WTC11 (cell line): Measurements from ENCODE around the gene TBC1D14. TPM values are rescaled to one million over a fixed set of nuclear protein-coding genes. Genes with fewer than 3 reads are reported as not detected.
A peak's percentile ranks its signal among the peaks of the same experiment; 100 is the strongest.

Experiments used
- ATAC-seq: fragments of 200-7000 bp; cut with Tn5 transposase; 2 replicates; pipeline ENCODE4 v1.10.0; 2021; ENCODE audit warnings: mild to moderate bottlenecking, moderate library complexity
- CTCF ChIA-PET: fragments of 300-600 bp; sonication (Branson Sonifier 250); formaldehyde crosslinking; loops from one replicate; lab custom pipeline; 2021; ENCODE audit warnings: antibody characterized with exemption; lab: Charles Lee
- POLR2A ChIA-PET: fragments of 350-600 bp; sonication (Branson Sonifier 250); formaldehyde crosslinking; loops from one replicate; lab custom pipeline; 2021; ENCODE audit warnings: antibody characterized with exemption; lab: Charles Lee
- DNase-seq: peaks from one replicate; pipeline ENCODE4 v3.0.0; 2021; ENCODE audit warnings: low spot score
- H3K27ac Mint-ChIP-seq: 2 replicates; pipeline ENCODE4 v1.8.0; 2021; ENCODE audit warnings: mixed read lengths
- H3K27me3 Mint-ChIP-seq: 2 replicates; pipeline ENCODE4 v1.8.0; 2021; ENCODE audit warnings: low read depth, mild to moderate bottlenecking, moderate library complexity, mixed read lengths
- H3K36me3 Mint-ChIP-seq: 2 replicates; pipeline ENCODE4 v1.8.0; 2021; ENCODE audit warnings: mixed read lengths
- H3K4me1 Mint-ChIP-seq: 2 replicates; pipeline ENCODE4 v1.8.0; 2022; ENCODE audit warnings: mixed read lengths
- H3K4me3 Mint-ChIP-seq: 2 replicates; pipeline ENCODE4 v1.8.0; 2021; ENCODE audit warnings: mild to moderate bottlenecking, moderate library complexity, mixed read lengths
- H3K9me3 Mint-ChIP-seq: 2 replicates; pipeline ENCODE4 v1.8.0; 2021; ENCODE audit warnings: mixed read lengths
- CREM ChIP-seq: sonication (generic); formaldehyde crosslinking; IDR thresholded peaks from 2 replicates; pipeline ENCODE4 v1.8.1; 2022; ENCODE audit warnings: mild to moderate bottlenecking, missing genetic modification reagents, moderate library complexity
- EMX1 ChIP-seq: fragments of 250-450 bp; sonication (Bioruptor Pico); IDR thresholded peaks from 2 replicates; pipeline ENCODE4 v1.8.0; 2021; ENCODE audit warnings: mild to moderate bottlenecking
- FOXK1 ChIP-seq: sonication (generic); formaldehyde crosslinking; IDR thresholded peaks from 2 replicates; pipeline ENCODE4 v1.8.0; 2022; ENCODE audit warnings: mild to moderate bottlenecking, moderate library complexity, missing genetic modification reagents
- NR1H2 ChIP-seq: sonication (generic); formaldehyde crosslinking; IDR thresholded peaks from 2 replicates; pipeline ENCODE4 v1.9.0; 2021; ENCODE audit warnings: mild to moderate bottlenecking, moderate library complexity, missing genetic modification reagents
- NR2C2 ChIP-seq: sonication (generic); formaldehyde crosslinking; IDR thresholded peaks from 2 replicates; pipeline ENCODE4 v1.8.0; 2022; ENCODE audit warnings: mild to moderate bottlenecking, missing genetic modification reagents
- OVOL2 ChIP-seq: fragments of 250-450 bp; sonication (Bioruptor Pico); IDR thresholded peaks from 2 replicates; pipeline ENCODE4 v1.9.0; 2021; ENCODE audit warnings: mild to moderate bottlenecking, borderline replicate concordance
- RELA ChIP-seq: sonication (generic); formaldehyde crosslinking; IDR thresholded peaks from 2 replicates; pipeline ENCODE4 v1.8.1; 2022; ENCODE audit warnings: missing genetic modification reagents, mild to moderate bottlenecking, borderline replicate concordance
- SMAD4 ChIP-seq: sonication (generic); formaldehyde crosslinking; IDR thresholded peaks from 2 replicates; pipeline ENCODE4 v1.8.0; 2022; ENCODE audit warnings: mild to moderate bottlenecking, missing genetic modification reagents
- TEAD4 ChIP-seq: sonication (generic); formaldehyde crosslinking; IDR thresholded peaks from 2 replicates; pipeline ENCODE4 v1.8.0; 2022; ENCODE audit warnings: mild to moderate bottlenecking, missing genetic modification reagents
- ZNF121 ChIP-seq: sonication (generic); formaldehyde crosslinking; IDR thresholded peaks from 2 replicates; pipeline ENCODE4 v1.8.0; 2023; ENCODE audit warnings: missing genetic modification reagents
- ZNF263 ChIP-seq: sonication (generic); formaldehyde crosslinking; IDR thresholded peaks from 2 replicates; pipeline ENCODE4 v1.8.1; 2022; ENCODE audit warnings: low read depth, mild to moderate bottlenecking, moderate library complexity, missing genetic modification reagents
- ZNF317 ChIP-seq: sonication (generic); formaldehyde crosslinking; IDR thresholded peaks from 2 replicates; pipeline ENCODE4 v1.8.1; 2023; ENCODE audit warnings: low read depth, mild to moderate bottlenecking, moderate library complexity, missing genetic modification reagents, borderline replicate concordance
- ZNF396 ChIP-seq: fragments of 250-450 bp; sonication (Bioruptor Pico); IDR thresholded peaks from 2 replicates; pipeline ENCODE4 v1.8.0; 2021; ENCODE audit warnings: mild to moderate bottlenecking, moderate library complexity, borderline replicate concordance
- total RNA-seq: library from RNA; stranded (reverse); gene quantifications from 3 replicates; pipeline ENCODE4 v1.2.3, GENCODE V29; 2021
- TF ChIP-seq, protein P1 (sequence below): sonication (generic); formaldehyde crosslinking; IDR thresholded peaks from 2 replicates; pipeline ENCODE4 v1.8.0; 2022; ENCODE audit warnings: mild to moderate bottlenecking, missing genetic modification reagents
- TF ChIP-seq, protein P2 (sequence below): fragments of 250-450 bp; sonication (Bioruptor Pico); IDR thresholded peaks from 2 replicates; pipeline ENCODE4 v1.9.0; 2021; ENCODE audit warnings: mild to moderate bottlenecking, borderline replicate concordance
- TF ChIP-seq, protein P3 (sequence below): fragments of 250-450 bp; sonication (Bioruptor Pico); IDR thresholded peaks from 2 replicates; pipeline ENCODE4 v2.1.2; 2022; ENCODE audit warnings: mild to moderate bottlenecking, moderate library complexity
- TF ChIP-seq, protein P4 (sequence below): sonication (generic); formaldehyde crosslinking; IDR thresholded peaks from 2 replicates; pipeline ENCODE4 v1.8.1; 2022; ENCODE audit warnings: mild to moderate bottlenecking, moderate library complexity, missing genetic modification reagents

Gene TBC1D14
- total RNA-seq, 1 experiment from 2014 or later = 45.1 TPM

DNA sequence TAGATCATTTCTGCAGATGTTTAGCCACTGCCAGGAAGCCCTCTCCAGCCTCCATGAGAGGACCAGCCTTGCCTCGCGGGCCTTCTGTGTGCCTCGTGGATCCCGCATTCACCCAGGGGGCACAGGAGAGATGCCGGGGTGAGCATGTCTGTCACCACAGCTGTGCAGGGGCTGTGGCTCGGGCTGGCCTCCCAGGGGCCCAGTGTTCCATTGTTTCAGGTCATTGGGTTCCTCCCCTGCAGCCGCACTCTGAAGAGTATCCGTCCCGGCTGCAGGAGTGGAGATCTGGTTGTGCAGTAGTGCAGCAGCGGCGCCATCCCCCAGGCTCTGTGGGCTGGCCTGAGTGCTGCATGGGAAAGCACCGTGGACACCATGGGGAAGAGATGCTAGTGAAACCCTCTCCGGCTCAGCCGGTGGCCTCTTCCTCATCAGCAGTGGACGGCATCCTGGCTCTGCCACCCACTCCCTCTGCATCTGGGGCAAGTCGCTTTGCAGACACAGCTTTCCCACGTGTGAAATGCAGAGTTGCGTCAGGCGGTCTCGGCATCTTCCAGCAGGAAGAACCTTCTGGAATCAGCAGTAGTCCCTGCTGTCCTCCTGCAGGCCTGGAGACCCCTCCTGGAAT is 29.1 kb downstream of the TBC1D14 start (continued):
- TF ChIP-seq ZNF396 = no peak
- TF ChIP-seq RELA (CRISPR knock-in tag) = no peak
- TF ChIP-seq FOXK1 (CRISPR knock-in tag) = no peak
- no peak for TF ChIP-seq ZNF263
- TF ChIP-seq, protein P1, sequence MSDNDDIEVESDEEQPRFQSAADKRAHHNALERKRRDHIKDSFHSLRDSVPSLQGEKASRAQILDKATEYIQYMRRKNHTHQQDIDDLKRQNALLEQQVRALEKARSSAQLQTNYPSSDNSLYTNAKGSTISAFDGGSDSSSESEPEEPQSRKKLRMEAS (CRISPR knock-in tag) = no peak
- TF ChIP-seq TEAD4 = no peak
- TF ChIP-seq OVOL2 (CRISPR knock-in tag) = no peak
- no peak for TF ChIP-seq EMX1 (CRISPR knock-in tag)
- TF ChIP-seq, protein P2, sequence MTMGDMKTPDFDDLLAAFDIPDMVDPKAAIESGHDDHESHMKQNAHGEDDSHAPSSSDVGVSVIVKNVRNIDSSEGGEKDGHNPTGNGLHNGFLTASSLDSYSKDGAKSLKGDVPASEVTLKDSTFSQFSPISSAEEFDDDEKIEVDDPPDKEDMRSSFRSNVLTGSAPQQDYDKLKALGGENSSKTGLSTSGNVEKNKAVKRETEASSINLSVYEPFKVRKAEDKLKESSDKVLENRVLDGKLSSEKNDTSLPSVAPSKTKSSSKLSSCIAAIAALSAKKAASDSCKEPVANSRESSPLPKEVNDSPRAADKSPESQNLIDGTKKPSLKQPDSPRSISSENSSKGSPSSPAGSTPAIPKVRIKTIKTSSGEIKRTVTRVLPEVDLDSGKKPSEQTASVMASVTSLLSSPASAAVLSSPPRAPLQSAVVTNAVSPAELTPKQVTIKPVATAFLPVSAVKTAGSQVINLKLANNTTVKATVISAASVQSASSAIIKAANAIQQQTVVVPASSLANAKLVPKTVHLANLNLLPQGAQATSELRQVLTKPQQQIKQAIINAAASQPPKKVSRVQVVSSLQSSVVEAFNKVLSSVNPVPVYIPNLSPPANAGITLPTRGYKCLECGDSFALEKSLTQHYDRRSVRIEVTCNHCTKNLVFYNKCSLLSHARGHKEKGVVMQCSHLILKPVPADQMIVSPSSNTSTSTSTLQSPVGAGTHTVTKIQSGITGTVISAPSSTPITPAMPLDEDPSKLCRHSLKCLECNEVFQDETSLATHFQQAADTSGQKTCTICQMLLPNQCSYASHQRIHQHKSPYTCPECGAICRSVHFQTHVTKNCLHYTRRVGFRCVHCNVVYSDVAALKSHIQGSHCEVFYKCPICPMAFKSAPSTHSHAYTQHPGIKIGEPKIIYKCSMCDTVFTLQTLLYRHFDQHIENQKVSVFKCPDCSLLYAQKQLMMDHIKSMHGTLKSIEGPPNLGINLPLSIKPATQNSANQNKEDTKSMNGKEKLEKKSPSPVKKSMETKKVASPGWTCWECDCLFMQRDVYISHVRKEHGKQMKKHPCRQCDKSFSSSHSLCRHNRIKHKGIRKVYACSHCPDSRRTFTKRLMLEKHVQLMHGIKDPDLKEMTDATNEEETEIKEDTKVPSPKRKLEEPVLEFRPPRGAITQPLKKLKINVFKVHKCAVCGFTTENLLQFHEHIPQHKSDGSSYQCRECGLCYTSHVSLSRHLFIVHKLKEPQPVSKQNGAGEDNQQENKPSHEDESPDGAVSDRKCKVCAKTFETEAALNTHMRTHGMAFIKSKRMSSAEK (CRISPR knock-in tag) = no peak
- TF ChIP-seq ZNF121 (CRISPR knock-in tag) = no peak
- TF ChIP-seq, all 79 proteins: peak for 0

DNA sequence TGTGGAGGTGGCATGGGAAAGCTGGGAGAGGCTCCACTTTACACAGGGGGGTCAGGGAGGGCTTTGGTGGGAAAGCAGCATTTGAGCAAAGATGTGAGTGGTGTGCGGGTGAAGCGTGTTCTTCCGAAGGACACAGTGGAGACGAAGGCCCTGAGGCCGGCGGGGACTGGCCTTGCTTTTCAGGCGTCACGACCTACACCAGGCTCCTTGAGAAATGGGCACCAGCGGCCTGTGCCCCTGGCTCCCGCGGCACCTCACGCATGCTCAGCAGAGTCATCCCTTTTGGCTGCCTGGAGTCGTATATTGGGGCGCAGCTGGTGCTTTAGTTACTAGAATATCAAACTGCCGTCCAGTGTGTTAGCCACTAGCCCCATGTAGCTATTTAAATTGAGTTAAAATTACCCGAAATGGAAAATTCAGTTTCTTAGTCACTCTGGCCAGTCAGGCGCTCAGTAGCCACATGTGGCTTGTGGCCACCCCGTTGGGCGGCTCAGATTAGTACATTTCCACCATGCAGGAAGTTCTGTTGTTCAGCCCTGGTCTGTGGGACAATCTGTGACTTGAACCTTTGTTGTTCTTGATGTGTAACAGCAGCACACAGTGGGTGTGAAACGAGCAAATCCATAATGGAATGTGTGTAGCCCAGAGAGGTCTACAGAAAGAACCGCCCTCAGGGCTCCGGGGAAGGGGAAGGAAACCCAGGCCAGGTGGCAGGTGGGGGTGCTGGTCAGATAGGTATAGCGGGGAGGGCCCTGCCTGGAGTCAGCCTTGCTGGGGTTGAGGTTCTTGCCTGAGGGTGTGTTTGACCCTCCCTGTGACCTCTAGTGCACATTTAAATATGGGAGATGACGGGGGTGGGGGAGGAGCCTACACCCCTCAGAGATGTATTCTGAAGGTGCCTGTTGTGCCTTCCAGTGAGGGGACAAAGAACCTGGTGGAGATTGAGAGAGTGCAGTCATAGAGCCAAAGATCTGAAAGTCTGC is 30.4 kb downstream of the TBC1D14 start:
- peak; percentile 33 for ATAC-seq
- no peaks in the 10 kb centered on the region for H3K36me3 Mint-ChIP-seq
- TF ChIP-seq NR2C2 = no peak
- TF ChIP-seq, protein P3, sequence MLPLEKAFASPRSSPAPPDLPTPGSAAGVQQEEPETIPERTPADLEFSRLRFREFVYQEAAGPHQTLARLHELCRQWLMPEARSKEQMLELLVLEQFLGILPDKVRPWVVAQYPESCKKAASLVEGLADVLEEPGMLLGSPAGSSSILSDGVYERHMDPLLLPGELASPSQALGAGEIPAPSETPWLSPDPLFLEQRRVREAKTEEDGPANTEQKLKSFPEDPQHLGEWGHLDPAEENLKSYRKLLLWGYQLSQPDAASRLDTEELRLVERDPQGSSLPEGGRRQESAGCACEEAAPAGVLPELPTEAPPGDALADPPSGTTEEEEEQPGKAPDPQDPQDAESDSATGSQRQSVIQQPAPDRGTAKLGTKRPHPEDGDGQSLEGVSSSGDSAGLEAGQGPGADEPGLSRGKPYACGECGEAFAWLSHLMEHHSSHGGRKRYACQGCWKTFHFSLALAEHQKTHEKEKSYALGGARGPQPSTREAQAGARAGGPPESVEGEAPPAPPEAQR (CRISPR knock-in tag) = no peak
- TF ChIP-seq NR1H2 (CRISPR knock-in tag) = no peak
- TF ChIP-seq, protein P4, sequence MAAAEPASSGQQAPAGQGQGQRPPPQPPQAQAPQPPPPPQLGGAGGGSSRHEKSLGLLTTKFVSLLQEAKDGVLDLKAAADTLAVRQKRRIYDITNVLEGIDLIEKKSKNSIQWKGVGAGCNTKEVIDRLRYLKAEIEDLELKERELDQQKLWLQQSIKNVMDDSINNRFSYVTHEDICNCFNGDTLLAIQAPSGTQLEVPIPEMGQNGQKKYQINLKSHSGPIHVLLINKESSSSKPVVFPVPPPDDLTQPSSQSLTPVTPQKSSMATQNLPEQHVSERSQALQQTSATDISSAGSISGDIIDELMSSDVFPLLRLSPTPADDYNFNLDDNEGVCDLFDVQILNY (CRISPR knock-in tag) = no peak
- TF ChIP-seq CREM (CRISPR knock-in tag) = no peak
- TF ChIP-seq SMAD4 (CRISPR knock-in tag) = no peak
- no peak for TF ChIP-seq ZNF317 (CRISPR knock-in tag)
- H3K27ac Mint-ChIP-seq = peak overlapping the region; percentile 89
- CTCF ChIA-PET = interaction anchor here (0.6 to 0.9 kb wide), 2 partner anchors 23 to 35 kb away, joined by 3 read pairs; no protein-coding TSS in a partner anchor
- no peaks in the 10 kb centered on the region for H3K9me3 Mint-ChIP-seq
- no peaks in the 10 kb centered on the region for H3K27me3 Mint-ChIP-seq
- POLR2A ChIA-PET = no interaction called here
- DNase-seq = peak; percentile 50
- no peak overlapping the region for H3K4me3 Mint-ChIP-seq
- peaks cover 70% of the 10 kb centered on the region for H3K4me1 Mint-ChIP-seq
